WTC11 (cell line): ENCODE data around the gene ZNF280D.

Experiments
- ATF1 ChIP-seq: sonication (generic); formaldehyde crosslinking; IDR thresholded peaks from 2 replicates; pipeline ENCODE4 v1.8.1; 2023; ENCODE audit warnings: mild to moderate bottlenecking, moderate library complexity, missing genetic modification reagents
- ATF3 ChIP-seq: sonication (generic); formaldehyde crosslinking; conservative IDR thresholded peaks from 2 replicates; pipeline ENCODE4 v1.8.1; 2022; ENCODE audit warnings: mild to moderate bottlenecking, missing genetic modification reagents
- CREM ChIP-seq: sonication (generic); formaldehyde crosslinking; IDR thresholded peaks from 2 replicates; pipeline ENCODE4 v1.8.1; 2022; ENCODE audit warnings: mild to moderate bottlenecking, missing genetic modification reagents, moderate library complexity
- CTCF ChIP-seq: fragments of 200-600 bp; IDR thresholded peaks from 2 replicates; pipeline ENCODE4 v1.8.0; 2022; ENCODE audit warnings: antibody characterized with exemption
- FOXJ3 ChIP-seq: sonication (generic); formaldehyde crosslinking; IDR thresholded peaks from 2 replicates; pipeline ENCODE4 v1.9.0; 2021; ENCODE audit warnings: missing genetic modification reagents, mild to moderate bottlenecking, borderline replicate concordance
- GABPB1 ChIP-seq: sonication (generic); formaldehyde crosslinking; IDR thresholded peaks from 2 replicates; pipeline ENCODE4 v1.8.1; 2023; ENCODE audit warnings: mild to moderate bottlenecking, missing genetic modification reagents
- MXD4 ChIP-seq: fragments of 250-450 bp; sonication (Bioruptor Pico); IDR thresholded peaks from 2 replicates; pipeline ENCODE4 v1.8.0; 2021; ENCODE audit warnings: mild to moderate bottlenecking, moderate library complexity, borderline replicate concordance
- NFE2L1 ChIP-seq: sonication (generic); formaldehyde crosslinking; IDR thresholded peaks from 2 replicates; pipeline ENCODE4 v1.8.1; 2023; ENCODE audit warnings: missing genetic modification reagents
- NR2C2 ChIP-seq: sonication (generic); formaldehyde crosslinking; IDR thresholded peaks from 2 replicates; pipeline ENCODE4 v1.8.0; 2022; ENCODE audit warnings: mild to moderate bottlenecking, missing genetic modification reagents
- ZBTB21 ChIP-seq: sonication (generic); formaldehyde crosslinking; IDR thresholded peaks from 2 replicates; pipeline ENCODE4 v1.8.1; 2023; ENCODE audit warnings: mild to moderate bottlenecking, missing genetic modification reagents, borderline replicate concordance
- TF ChIP-seq, protein P1 (sequence below): sonication (generic); formaldehyde crosslinking; IDR thresholded peaks from 2 replicates; pipeline ENCODE4 v1.8.1; 2022; ENCODE audit warnings: low read depth, mild to moderate bottlenecking, moderate library complexity, missing genetic modification reagents, borderline replicate concordance
- TF ChIP-seq, protein P2 (sequence below): sonication (generic); formaldehyde crosslinking; IDR thresholded peaks from 2 replicates; pipeline ENCODE4 v1.8.1; 2023; ENCODE audit warnings: mild to moderate bottlenecking, missing genetic modification reagents, moderate library complexity

DNA sequence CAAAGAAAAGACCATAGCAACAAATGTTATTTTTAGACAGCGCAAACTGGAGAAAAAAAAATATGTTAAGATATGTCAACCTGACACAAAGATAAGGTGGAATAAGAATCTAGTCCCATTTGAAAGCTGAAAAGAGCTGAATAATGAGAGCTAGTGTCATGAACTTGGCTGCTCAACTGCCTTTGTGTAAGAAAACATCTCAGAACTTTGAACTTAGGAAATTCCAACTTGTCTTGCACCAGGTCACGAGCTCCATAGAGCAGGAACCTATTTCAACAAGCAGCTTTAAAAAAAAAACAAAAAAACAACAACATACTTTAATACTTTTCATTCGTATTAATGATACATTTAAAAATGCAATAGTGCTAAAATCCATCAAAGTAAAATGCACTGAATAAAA, 79.5 kb downstream of the ZNF280D start:
- TF ChIP-seq, protein P1, sequence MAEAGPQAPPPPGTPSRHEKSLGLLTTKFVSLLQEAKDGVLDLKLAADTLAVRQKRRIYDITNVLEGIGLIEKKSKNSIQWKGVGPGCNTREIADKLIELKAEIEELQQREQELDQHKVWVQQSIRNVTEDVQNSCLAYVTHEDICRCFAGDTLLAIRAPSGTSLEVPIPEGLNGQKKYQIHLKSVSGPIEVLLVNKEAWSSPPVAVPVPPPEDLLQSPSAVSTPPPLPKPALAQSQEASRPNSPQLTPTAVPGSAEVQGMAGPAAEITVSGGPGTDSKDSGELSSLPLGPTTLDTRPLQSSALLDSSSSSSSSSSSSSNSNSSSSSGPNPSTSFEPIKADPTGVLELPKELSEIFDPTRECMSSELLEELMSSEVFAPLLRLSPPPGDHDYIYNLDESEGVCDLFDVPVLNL: no peak
- no peak for TF ChIP-seq CTCF
- TF ChIP-seq CREM: no peak
- no peak for TF ChIP-seq ATF1 (CRISPR knock-in tag)
- TF ChIP-seq, protein P2, sequence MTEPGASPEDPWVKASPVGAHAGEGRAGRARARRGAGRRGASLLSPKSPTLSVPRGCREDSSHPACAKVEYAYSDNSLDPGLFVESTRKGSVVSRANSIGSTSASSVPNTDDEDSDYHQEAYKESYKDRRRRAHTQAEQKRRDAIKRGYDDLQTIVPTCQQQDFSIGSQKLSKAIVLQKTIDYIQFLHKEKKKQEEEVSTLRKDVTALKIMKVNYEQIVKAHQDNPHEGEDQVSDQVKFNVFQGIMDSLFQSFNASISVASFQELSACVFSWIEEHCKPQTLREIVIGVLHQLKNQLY (CRISPR knock-in tag): no peak
- no peak for TF ChIP-seq GABPB1 (CRISPR knock-in tag)
- no peak for TF ChIP-seq MXD4 (CRISPR knock-in tag)
- TF ChIP-seq ATF3 (CRISPR knock-in tag): no peak
- TF ChIP-seq ZBTB21 (CRISPR knock-in tag): no peak
- TF ChIP-seq NFE2L1 (CRISPR knock-in tag): no peak
- TF ChIP-seq FOXJ3 (CRISPR knock-in tag): no peak
- no peak for TF ChIP-seq NR2C2
